ENCODE data around the gene NYNRIN.
"Not testable (repeated sequence)": the region's sequence is repeated elsewhere in the genome, so short reads cannot be mapped to it uniquely, and the experiment has no call there.

NYNRIN gene

DNA sequence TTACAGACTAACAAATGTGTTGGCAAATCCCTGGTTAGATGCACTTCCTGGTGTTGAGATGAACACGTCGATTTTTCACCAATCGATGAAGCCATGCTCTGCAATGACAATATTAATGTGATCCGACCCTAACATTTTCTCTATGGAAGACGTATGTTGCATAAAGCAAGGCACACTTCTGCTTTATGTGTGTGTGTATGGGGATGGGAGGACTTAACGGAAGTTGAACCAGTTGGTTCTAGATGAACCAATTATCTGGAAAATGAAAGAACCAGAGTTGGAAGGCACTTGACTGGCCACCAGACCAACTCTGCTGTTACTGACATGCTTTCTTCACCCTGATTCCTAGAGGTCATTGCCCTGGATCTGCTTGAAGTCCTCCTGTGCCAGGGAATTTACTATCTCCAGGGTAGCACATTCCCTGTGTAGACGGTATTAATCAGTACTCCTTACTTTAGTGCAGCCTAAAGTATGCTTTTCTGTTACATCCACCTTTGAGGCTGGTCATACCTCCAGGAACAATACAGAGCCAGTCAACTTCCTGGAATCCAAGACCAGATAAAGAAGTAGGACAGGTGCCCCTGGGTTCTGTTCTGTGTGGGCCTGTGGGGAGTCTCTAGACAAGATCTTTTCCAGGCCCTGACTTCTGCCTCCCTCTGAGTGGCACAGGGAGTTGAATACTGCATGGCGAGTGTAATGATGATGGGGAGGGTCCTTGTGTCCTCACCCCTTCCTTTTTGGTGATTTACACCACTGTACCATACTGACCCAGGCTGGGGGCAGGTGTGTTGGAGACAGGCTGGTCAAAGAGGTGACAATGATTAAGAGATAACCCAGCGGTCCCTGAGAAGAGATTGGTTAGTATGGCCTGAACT is 39.7 kb downstream of the NYNRIN start:
- Histone ChIP-seq H3K4me1 (ENCODE audit: control insufficient read depth, insufficient read depth, low read length) (peaks cover 18% of the 10 kb centered on the region), H3K36me3 (ENCODE audit: insufficient read depth, low read length) (peaks cover 56% of the 10 kb centered on the region), H3K4me3 (ENCODE audit: low read length) (no peak overlapping the region)

DNA sequence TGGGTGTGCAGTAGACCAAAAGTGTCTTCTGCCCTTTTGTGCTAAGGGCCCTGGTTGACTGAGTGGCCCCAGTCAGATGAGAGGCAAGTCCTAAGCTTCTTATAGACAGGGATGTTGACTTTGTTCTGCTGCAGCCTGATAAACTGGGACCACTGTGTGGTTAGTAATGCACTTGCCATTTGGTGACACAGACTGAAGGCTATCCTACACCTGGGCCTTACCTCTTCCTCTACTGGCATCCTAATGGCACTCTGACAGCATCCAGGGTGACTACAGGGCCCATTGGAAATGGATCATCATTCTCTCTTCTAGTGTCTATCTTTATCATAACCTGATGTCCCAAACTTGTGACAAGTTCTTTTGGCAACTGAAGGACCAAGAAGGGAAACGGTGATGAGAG is 40.5 kb downstream of the NYNRIN start:
- H3K27me3 ChIP-seq (ENCODE audit: control insufficient read depth, insufficient read depth, low read length) = no peaks in the 10 kb centered on the region
- peaks cover 48% of the 10 kb centered on the region for H3K36me3 ChIP-seq (ENCODE audit: insufficient read depth, low read length)
- H3K9ac ChIP-seq (ENCODE audit: low read depth, low read length) = no peak overlapping the region
- H3K9me3 ChIP-seq (replicated peaks; ENCODE audit: low read length) = no peaks in the 10 kb centered on the region
- no peak overlapping the region for H3K4me2 ChIP-seq (ENCODE audit: low read length)
- no peak overlapping the region for H3K4me3 ChIP-seq (ENCODE audit: low read length)
- peaks cover 18% of the 10 kb centered on the region for H3K4me1 ChIP-seq (ENCODE audit: control insufficient read depth, insufficient read depth, low read length)

More for the DNA sequence above, 39.7 kb downstream of the NYNRIN start:
- H3K4me2 ChIP-seq (ENCODE audit: low read length) = no peak overlapping the region
- no peaks in the 10 kb centered on the region for H3K27me3 ChIP-seq (ENCODE audit: control insufficient read depth, insufficient read depth, low read length)
- H3K9me3 ChIP-seq (replicated peaks; ENCODE audit: low read length) = no peaks in the 10 kb centered on the region
- H3K9ac ChIP-seq (ENCODE audit: low read depth, low read length) = no peak overlapping the region

DNA sequence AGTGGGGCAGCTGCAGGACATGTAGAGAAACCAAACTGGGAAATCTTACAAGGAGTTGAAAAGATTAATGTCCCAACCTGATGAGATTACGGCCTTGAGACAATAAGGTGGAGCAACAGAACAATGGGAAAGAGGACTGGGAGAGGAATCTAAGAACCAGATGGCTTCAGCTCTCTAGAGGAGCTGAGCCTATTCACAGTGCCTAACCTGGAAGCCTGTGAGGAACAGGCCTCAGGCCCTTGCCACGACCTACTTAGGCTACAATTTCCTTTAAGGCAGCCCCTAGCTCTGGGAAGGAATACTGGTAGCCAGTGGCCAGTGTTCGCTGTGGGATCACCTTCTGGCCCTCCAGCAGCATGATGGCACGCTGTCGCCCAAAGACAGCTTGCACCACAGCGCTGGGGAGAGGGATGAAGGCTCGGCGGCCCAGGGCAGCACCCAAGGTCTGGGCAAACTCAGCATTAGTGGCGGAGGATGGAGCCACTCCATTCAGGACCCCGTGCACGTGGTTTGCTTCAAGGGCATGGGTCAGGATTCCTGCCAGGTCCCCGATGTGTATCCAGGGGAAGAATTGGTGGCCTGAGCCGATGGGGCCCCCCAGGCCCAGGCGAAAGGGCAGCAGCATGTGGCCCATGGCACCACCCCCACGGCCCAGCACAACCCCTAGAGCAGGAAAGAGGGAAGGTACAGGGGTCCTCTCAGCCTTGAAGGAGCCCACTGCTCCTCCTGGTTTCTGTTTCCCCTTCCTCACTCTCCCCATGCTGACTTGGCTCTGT is 41.2 kb downstream of the NYNRIN start:
- H3K4me1 ChIP-seq (ENCODE audit: control insufficient read depth, insufficient read depth, low read length) = peaks cover 18% of the 10 kb centered on the region
- no peak overlapping the region for H3K9ac ChIP-seq (ENCODE audit: low read depth, low read length)
- no peaks in the 10 kb centered on the region for H3K27me3 ChIP-seq (ENCODE audit: control insufficient read depth, insufficient read depth, low read length)
- peaks cover 48% of the 10 kb centered on the region for H3K36me3 ChIP-seq (ENCODE audit: insufficient read depth, low read length)
- peak overlapping the region; percentile 14 for H3K4me2 ChIP-seq (ENCODE audit: low read length)
- no peak overlapping the region for H3K4me3 ChIP-seq (ENCODE audit: low read length)
- no peaks in the 10 kb centered on the region for H3K9me3 ChIP-seq (replicated peaks; ENCODE audit: low read length)

GRCh38 chr14:24440606-24441399 is 42.0 kb downstream of the NYNRIN start:
- peak overlapping the region; percentile 94 for H3K4me2 ChIP-seq (ENCODE audit: low read length)
- H3K27me3 ChIP-seq (ENCODE audit: control insufficient read depth, insufficient read depth, low read length) = no peaks in the 10 kb centered on the region
- H3K4me3 ChIP-seq (ENCODE audit: low read length) = peak overlapping the region; percentile 79
- H3K4me1 ChIP-seq (ENCODE audit: control insufficient read depth, insufficient read depth, low read length) = peaks cover 18% of the 10 kb centered on the region
- H3K9me3 ChIP-seq (replicated peaks; ENCODE audit: low read length) = no peaks in the 10 kb centered on the region
- peaks cover 47% of the 10 kb centered on the region for H3K36me3 ChIP-seq (ENCODE audit: insufficient read depth, low read length)
- peak overlapping the region; percentile 94 for H3K9ac ChIP-seq (ENCODE audit: low read depth, low read length)

- H3K27me3 ChIP-seq (ENCODE audit: control insufficient read depth, insufficient read depth, low read length) = no peaks in the 10 kb centered on the region
- H3K9ac ChIP-seq (ENCODE audit: low read depth, low read length) = peak overlapping the region; percentile 94
- peak overlapping the region; percentile 79 for H3K4me3 ChIP-seq (ENCODE audit: low read length)
- peaks cover 13% of the 10 kb centered on the region for H3K4me1 ChIP-seq (ENCODE audit: control insufficient read depth, insufficient read depth, low read length)
- H3K9me3 ChIP-seq (replicated peaks; ENCODE audit: low read length) = no peaks in the 10 kb centered on the region
- H3K36me3 ChIP-seq (ENCODE audit: insufficient read depth, low read length) = peaks cover 42% of the 10 kb centered on the region
- H3K4me2 ChIP-seq (ENCODE audit: low read length) = peak overlapping the region; percentile 94
Measured at GRCh38 chr14:24441485-24441884, 42.7 kb downstream of the NYNRIN start.

DNA sequence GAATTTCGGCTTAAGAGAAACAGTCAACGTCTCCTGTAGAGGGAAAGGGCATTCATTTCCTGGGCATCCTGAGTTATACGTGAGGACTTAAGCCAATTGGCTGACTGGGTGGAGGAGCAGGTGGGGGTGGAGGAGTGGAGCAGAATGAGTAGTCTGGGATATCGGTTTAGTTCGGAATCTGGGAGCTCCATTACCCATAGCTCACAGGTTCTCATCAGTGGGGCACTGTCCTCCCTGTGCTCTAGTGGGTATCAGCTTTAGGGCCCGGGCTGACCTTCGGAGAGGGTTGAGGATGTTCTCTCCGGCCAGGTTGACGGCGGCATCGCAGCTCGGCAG is 43.1 kb downstream of the NYNRIN start:
- H3K4me1 ChIP-seq (ENCODE audit: control insufficient read depth, insufficient read depth, low read length) = peaks cover 12% of the 10 kb centered on the region
- no peaks in the 10 kb centered on the region for H3K27me3 ChIP-seq (ENCODE audit: control insufficient read depth, insufficient read depth, low read length)
- no peaks in the 10 kb centered on the region for H3K9me3 ChIP-seq (replicated peaks; ENCODE audit: low read length)
- peak overlapping the region; percentile 94 for H3K9ac ChIP-seq (ENCODE audit: low read depth, low read length)
- H3K4me2 ChIP-seq (ENCODE audit: low read length) = peak overlapping the region; percentile 94
- H3K36me3 ChIP-seq (ENCODE audit: insufficient read depth, low read length) = peaks cover 41% of the 10 kb centered on the region
- H3K4me3 ChIP-seq (ENCODE audit: low read length) = peak overlapping the region; percentile 79

DNA sequence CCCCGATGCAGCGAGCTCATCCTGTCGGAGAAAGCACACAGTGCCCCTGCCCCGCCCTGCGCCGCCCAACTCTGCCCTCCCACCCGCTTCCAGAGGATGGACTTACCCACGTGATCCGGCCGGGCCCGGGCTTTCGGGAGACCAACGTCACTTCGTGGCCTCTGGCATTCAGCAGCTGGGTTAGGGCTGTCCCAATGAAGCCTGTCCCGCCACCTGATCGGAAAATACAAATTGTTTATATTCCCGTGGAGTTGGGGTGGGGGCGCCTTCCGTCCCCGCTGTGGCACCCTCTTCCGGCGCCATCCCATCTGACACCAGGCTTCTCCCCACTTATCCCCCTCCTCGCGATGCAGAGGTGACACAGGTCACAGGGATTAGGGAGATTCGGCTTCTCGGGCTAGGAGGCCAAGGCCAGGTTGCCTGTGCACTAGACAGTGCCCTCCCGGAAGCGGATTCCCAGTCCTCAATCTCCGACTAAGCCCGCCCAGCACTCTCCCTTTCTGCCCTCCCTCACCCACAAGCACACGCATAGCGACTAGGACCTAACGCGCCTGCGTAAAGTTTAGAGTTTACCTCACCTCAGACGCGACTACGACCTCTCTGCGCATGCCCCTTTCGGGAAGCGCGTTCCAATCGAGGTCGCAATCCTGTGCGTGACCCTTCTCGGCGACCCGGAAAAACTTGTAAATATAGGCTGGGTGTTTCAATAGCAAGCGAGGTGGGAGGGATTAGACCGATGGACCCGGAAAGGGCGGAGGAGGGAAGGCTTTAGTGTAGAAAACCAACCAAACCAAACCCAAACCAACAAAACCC is 43.6 kb downstream of the NYNRIN start, which contains the start of gene SDR39U1:
Gene SDR39U1 (minus strand): TSS at position 537 of the 813 bp plus-strand sequence. CDS start 7 bp downstream, at position 530.
- Histone ChIP-seq H3K27me3 (ENCODE audit: control insufficient read depth, insufficient read depth, low read length) (no peaks in the 10 kb centered on the region), H3K9ac (ENCODE audit: low read depth, low read length) (peak within 1 kb of the TSS; percentile 94), H3K4me1 (ENCODE audit: control insufficient read depth, insufficient read depth, low read length) (peaks cover 12% of the 10 kb centered on the region), H3K9me3 (replicated peaks; ENCODE audit: low read length) (no peaks in the 10 kb centered on the region), H3K4me3 (ENCODE audit: low read length) (peak within 1 kb of the TSS; percentile 79), H3K36me3 (ENCODE audit: insufficient read depth, low read length) (peaks cover 35% of the 10 kb centered on the region), H3K4me2 (ENCODE audit: low read length) (peak within 1 kb of the TSS; percentile 94)

- Histone ChIP-seq H3K9ac (ENCODE audit: low read depth, low read length) (peak overlapping the region; percentile 94), H3K4me3 (ENCODE audit: low read length) (peak overlapping the region; percentile 79), H3K27me3 (ENCODE audit: control insufficient read depth, insufficient read depth, low read length) (no peaks in the 10 kb centered on the region), H3K4me1 (ENCODE audit: control insufficient read depth, insufficient read depth, low read length) (peaks cover 12% of the 10 kb centered on the region), H3K4me2 (ENCODE audit: low read length) (peak overlapping the region; percentile 89), H3K36me3 (ENCODE audit: insufficient read depth, low read length) (peaks cover 28% of the 10 kb centered on the region), H3K9me3 (replicated peaks; ENCODE audit: low read length) (no peaks in the 10 kb centered on the region)
Measured at GRCh38 chr14:24443053-24443665, 44.4 kb downstream of the NYNRIN start.

GRCh38 chr14:24450828-24451227 is 52.0 kb downstream of the NYNRIN start:
- H3K9ac ChIP-seq (ENCODE audit: low read depth, low read length); H3K4me1 ChIP-seq (ENCODE audit: control insufficient read depth, insufficient read depth, low read length); H3K36me3 ChIP-seq (ENCODE audit: insufficient read depth, low read length); H3K27me3 ChIP-seq (ENCODE audit: control insufficient read depth, insufficient read depth, low read length); H3K4me3 ChIP-seq (ENCODE audit: low read length); H3K4me2 ChIP-seq (ENCODE audit: low read length); H3K9me3 ChIP-seq (replicated peaks; ENCODE audit: low read length): not testable (repeated sequence)

- Histone ChIP-seq H3K9me3 (replicated peaks; ENCODE audit: low read length) (no peaks in the 10 kb centered on the region), H3K36me3 (ENCODE audit: insufficient read depth, low read length) (no peaks in the 10 kb centered on the region)
Measured at GRCh38 chr14:24456980-24457379, 58.2 kb downstream of the NYNRIN start.

More at GRCh38 chr14:24456980-24457379, 58.2 kb downstream of the NYNRIN start:
- H3K4me2 ChIP-seq (ENCODE audit: low read length) = no peak overlapping the region
- H3K4me3 ChIP-seq (ENCODE audit: low read length) = no peak overlapping the region
- no peak overlapping the region for H3K9ac ChIP-seq (ENCODE audit: low read depth, low read length)
- H3K27me3 ChIP-seq (ENCODE audit: control insufficient read depth, insufficient read depth, low read length) = no peaks in the 10 kb centered on the region
- no peaks in the 10 kb centered on the region for H3K4me1 ChIP-seq (ENCODE audit: control insufficient read depth, insufficient read depth, low read length)
